IPS-20b (cell line): ENCODE measurements around the gene RYR1.

ENCODE experiments used
- H3K27ac ChIP-seq: one replicate; pipeline ENCODE4 v1.5.1; 2013; ENCODE audit warnings: low read length
- H3K27me3 ChIP-seq: 2 replicates; pipeline ENCODE4 v1.6.1; 2013; ENCODE audit warnings: mild to moderate bottlenecking, low read length, inconsistent platforms; ENCODE audit not compliant: insufficient read depth
- H3K36me3 ChIP-seq: 2 replicates; pipeline ENCODE4 v1.6.1; 2013; ENCODE audit warnings: low read depth, mild to moderate bottlenecking, inconsistent platforms, low read length, moderate library complexity; ENCODE audit not compliant: insufficient read depth
- H3K4me1 ChIP-seq: 2 replicates; pipeline ENCODE4 v1.6.1; 2013; ENCODE audit warnings: mild to moderate bottlenecking, control low read depth, inconsistent platforms, low read length, moderate library complexity; ENCODE audit not compliant: insufficient read depth
- H3K4me3 ChIP-seq: 2 replicates; pipeline ENCODE4 v1.5.1; 2013; ENCODE audit warnings: mild to moderate bottlenecking, low read length, inconsistent platforms
- H3K9ac ChIP-seq: 2 replicates; pipeline ENCODE4 v1.6.1; 2013; ENCODE audit warnings: low read depth, mild to moderate bottlenecking, inconsistent platforms, low read length, moderate library complexity
- H3K9me3 ChIP-seq: 2 replicates; pipeline ENCODE4 v1.6.1; 2013; ENCODE audit warnings: mild to moderate bottlenecking, low read depth, low read length, inconsistent platforms; ENCODE audit not compliant: insufficient read depth

The RYR1 gene

GRCh38 chr19:38451629-38452028 lies 18.1 kb downstream of the RYR1 start:
- peaks cover 46% of the 10 kb centered on the region for H3K36me3 ChIP-seq
- H3K4me1 ChIP-seq = no peaks in the 10 kb centered on the region
- H3K27me3 ChIP-seq = no peaks in the 10 kb centered on the region
- no peak overlapping the region for H3K4me3 ChIP-seq
- no peak overlapping the region for H3K9ac ChIP-seq
- H3K9me3 ChIP-seq = no peaks in the 10 kb centered on the region
- H3K27ac ChIP-seq = no peak overlapping the region

- Histone ChIP-seq H3K27ac (no peak overlapping the region), H3K4me3 (no peak overlapping the region), H3K4me1 (no peaks in the 10 kb centered on the region), H3K9ac (peak overlapping the region; percentile 45; the same call in 1 of the 2 replicates), H3K36me3 (peaks cover 52% of the 10 kb centered on the region), H3K27me3 (no peaks in the 10 kb centered on the region), H3K9me3 (no peaks in the 10 kb centered on the region)
These were observed 19.2 kb downstream of the RYR1 start for GRCh38 chr19:38452430-38453366.

GRCh38 chr19:38453596-38453995 lies 20.1 kb downstream of the RYR1 start:
- Histone ChIP-seq H3K4me1 (no peaks in the 10 kb centered on the region), H3K36me3 (peaks cover 58% of the 10 kb centered on the region), H3K27me3 (no peaks in the 10 kb centered on the region), H3K4me3 (no peak overlapping the region), H3K27ac (no peak overlapping the region), H3K9ac (no peak overlapping the region), H3K9me3 (no peaks in the 10 kb centered on the region)

GRCh38 chr19:38455031-38455430 lies 21.5 kb downstream of the RYR1 start:
- Histone ChIP-seq H3K4me1 (no peaks in the 10 kb centered on the region), H3K9ac (no peak overlapping the region), H3K4me3 (no peak overlapping the region), H3K27me3 (no peaks in the 10 kb centered on the region), H3K9me3 (no peaks in the 10 kb centered on the region), H3K27ac (no peak overlapping the region), H3K36me3 (peaks cover 67% of the 10 kb centered on the region)

GRCh38 chr19:38457202-38457601 lies 23.7 kb downstream of the RYR1 start:
- Histone ChIP-seq H3K27ac (no peak overlapping the region), H3K36me3 (peaks cover 57% of the 10 kb centered on the region), H3K4me3 (no peak overlapping the region), H3K4me1 (no peaks in the 10 kb centered on the region), H3K9ac (no peak overlapping the region), H3K27me3 (no peaks in the 10 kb centered on the region), H3K9me3 (no peaks in the 10 kb centered on the region)

- H3K9ac ChIP-seq = no peak overlapping the region
- no peaks in the 10 kb centered on the region for H3K27me3 ChIP-seq
These were observed 24.4 kb downstream of the RYR1 start for GRCh38 chr19:38457690-38458405.

GRCh38 chr19:38458991-38459390 lies 25.5 kb downstream of the RYR1 start:
- Histone ChIP-seq H3K9me3 (no peaks in the 10 kb centered on the region), H3K27ac (no peak overlapping the region), H3K9ac (no peak overlapping the region), H3K4me3 (no peak overlapping the region), H3K36me3 (peaks cover 52% of the 10 kb centered on the region), H3K27me3 (no peaks in the 10 kb centered on the region), H3K4me1 (no peaks in the 10 kb centered on the region)

More at GRCh38 chr19:38457690-38458405, 24.4 kb downstream of the RYR1 start:
- no peaks in the 10 kb centered on the region for H3K9me3 ChIP-seq
- no peak overlapping the region for H3K27ac ChIP-seq
- peaks cover 52% of the 10 kb centered on the region for H3K36me3 ChIP-seq
- no peaks in the 10 kb centered on the region for H3K4me1 ChIP-seq
- H3K4me3 ChIP-seq = no peak overlapping the region

- Histone ChIP-seq H3K4me1 (no peaks in the 10 kb centered on the region), H3K4me3 (no peak overlapping the region), H3K9me3 (no peaks in the 10 kb centered on the region), H3K9ac (no peak overlapping the region), H3K27me3 (no peaks in the 10 kb centered on the region), H3K36me3 (peaks cover 59% of the 10 kb centered on the region), H3K27ac (no peak overlapping the region)
These were observed 29.9 kb downstream of the RYR1 start for GRCh38 chr19:38463365-38463764.

- Histone ChIP-seq H3K9me3 (no peaks in the 10 kb centered on the region), H3K27ac (no peak overlapping the region), H3K4me1 (no peaks in the 10 kb centered on the region), H3K4me3 (no peak overlapping the region), H3K27me3 (no peaks in the 10 kb centered on the region), H3K9ac (no peak overlapping the region), H3K36me3 (peaks cover 61% of the 10 kb centered on the region)
These were observed 31.1 kb downstream of the RYR1 start for GRCh38 chr19:38464421-38465082.

- Histone ChIP-seq H3K9ac (no peak overlapping the region), H3K9me3 (no peaks in the 10 kb centered on the region), H3K27ac (no peak overlapping the region), H3K36me3 (peaks cover 56% of the 10 kb centered on the region), H3K4me1 (no peaks in the 10 kb centered on the region), H3K4me3 (no peak overlapping the region), H3K27me3 (no peaks in the 10 kb centered on the region)
These were observed 32.6 kb downstream of the RYR1 start for GRCh38 chr19:38466050-38466449.

GRCh38 chr19:38467541-38468525 lies 34.3 kb downstream of the RYR1 start:
- H3K27me3 ChIP-seq = no peaks in the 10 kb centered on the region
- no peak overlapping the region for H3K27ac ChIP-seq
- H3K9me3 ChIP-seq = no peaks in the 10 kb centered on the region
- peaks cover 56% of the 10 kb centered on the region for H3K36me3 ChIP-seq
- H3K9ac ChIP-seq = no peak overlapping the region
- no peaks in the 10 kb centered on the region for H3K4me1 ChIP-seq
- no peak overlapping the region for H3K4me3 ChIP-seq
